Bronchial epithelial cell (primary cell): ENCODE data around the gene DSC2. TPM values are rescaled to one million over a fixed set of nuclear protein-coding genes. Genes with fewer than 3 reads are reported as not detected.
"Not testable (repeated sequence)": the region's sequence is repeated elsewhere in the genome, so short reads cannot be mapped to it uniquely, and the experiment has no call there.

Source experiments
- DNase-seq: peaks from one replicate; pipeline ENCODE4 v3.0.0-alpha.2; 2010; ENCODE audit warnings: low read depth
- FAIRE-seq: peaks from 2 replicates; lab custom pipeline; 2011; peaks lifted over from hg19 to GRCh38; lab: Jason Lieb, UNC
- H3K27me3 ChIP-seq: 2 replicates; pipeline ENCODE4 v1.5.1; 2011; ENCODE audit warnings: low read length; ENCODE audit not compliant: control insufficient read depth, insufficient read depth
- H3K36me3 ChIP-seq: 2 replicates; pipeline ENCODE4 v1.5.1; 2011; ENCODE audit warnings: low read length; ENCODE audit not compliant: control insufficient read depth, insufficient read depth
- H3K4me3 ChIP-seq: 2 replicates; pipeline ENCODE4 v1.5.1; 2011; ENCODE audit warnings: mild to moderate bottlenecking, low read depth, low read length, control low read depth
- CTCF ChIP-seq: IDR thresholded peaks from 2 replicates; pipeline ENCODE4 v1.5.1; 2011; ENCODE audit warnings: mild to moderate bottlenecking, moderate library complexity, low read length, control low read depth, inconsistent platforms; ENCODE audit not compliant: insufficient read depth, severe bottlenecking
- total RNA-seq: library from RNA; depleted of rRNA; stranded (reverse); fragments of >200 nt; gene quantifications from 2 replicates; pipeline ENCODE4 v1.2.1, GENCODE V29; 2014

DSC2 gene
- total RNA-seq, 1 donor from 2014 or later: 49.0 TPM

GRCh38 chr18:31030574-31031278, 71.5 kb downstream of the DSC2 start:
- no peaks in the 10 kb centered on the region for H3K27me3 ChIP-seq
- no peak for FAIRE-seq
- no peak overlapping the region for H3K4me3 ChIP-seq
- DNase-seq: no peak
- TF ChIP-seq CTCF: no peak
- peaks cover 10% of the 10 kb centered on the region for H3K36me3 ChIP-seq

- FAIRE-seq: no peak
- Histone ChIP-seq H3K36me3 (peaks cover 13% of the 10 kb centered on the region), H3K4me3 (no peak overlapping the region), H3K27me3 (no peaks in the 10 kb centered on the region)
- no peak for TF ChIP-seq CTCF
- DNase-seq: no peak
These were observed 86.3 kb downstream of the DSC2 start for GRCh38 chr18:31015715-31016434.

GRCh38 chr18:31011455-31011854, 90.8 kb downstream of the DSC2 start:
- not testable (repeated sequence) for H3K36me3 ChIP-seq, H3K4me3 ChIP-seq, FAIRE-seq, H3K27me3 ChIP-seq
- peak; percentile 100 for DNase-seq

- Histone ChIP-seq H3K36me3 (peaks cover 9% of the 10 kb centered on the region), H3K4me3 (no peak overlapping the region), H3K27me3 (no peaks in the 10 kb centered on the region)
- no peak for FAIRE-seq
- TF ChIP-seq CTCF: no peak
- DNase-seq: no peak
These were observed 91.6 kb downstream of the DSC2 start for GRCh38 chr18:31010601-31011000.

Other genes starting within 250 kb of the DSC2 start
- gene DSC3, start 59.7 kb downstream of the DSC2 start, total RNA-seq: 193 and 198 TPM in 2 replicates
- 0.38 TPM in 1 of 2 replicates, not detected in the other for gene DSC1, start 60.4 kb upstream of the DSC2 start, total RNA-seq
- under 0.01 and 0.64 TPM in 2 replicates for gene DSG1, start 215.7 kb upstream of the DSC2 start, total RNA-seq